Measurements from ENCODE around the gene NFKBIZ. TPM values are rescaled to one million over a fixed set of nuclear protein-coding genes. Genes with fewer than 3 reads are reported as not detected.

Gene NFKBIZ
- total RNA-seq, 1 donor from 2014 or later = 8.9 TPM

DNA sequence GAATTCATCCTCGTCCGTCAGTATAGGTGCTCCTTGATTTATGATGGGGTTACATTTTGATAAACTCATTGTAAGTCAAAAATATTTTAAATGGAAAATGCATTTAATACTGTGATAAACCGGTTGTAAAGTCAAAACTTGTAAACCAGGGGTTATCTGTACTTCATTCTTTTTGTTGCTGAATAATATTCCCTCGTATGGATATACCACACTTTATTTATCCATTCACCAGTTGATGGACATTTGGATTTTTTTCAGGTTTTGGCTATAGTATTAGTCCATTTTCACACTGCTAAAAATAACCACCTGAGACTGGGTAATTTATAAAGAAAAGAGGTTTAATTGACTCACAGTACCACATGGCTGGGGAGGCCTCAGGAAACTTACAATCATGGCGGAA, 47.7 kb downstream of the NFKBIZ start:
- no peak overlapping the region for H3K27ac Mint-ChIP-seq (ENCODE audit: unreplicated experiment)
- TF ChIP-seq, protein P1, sequence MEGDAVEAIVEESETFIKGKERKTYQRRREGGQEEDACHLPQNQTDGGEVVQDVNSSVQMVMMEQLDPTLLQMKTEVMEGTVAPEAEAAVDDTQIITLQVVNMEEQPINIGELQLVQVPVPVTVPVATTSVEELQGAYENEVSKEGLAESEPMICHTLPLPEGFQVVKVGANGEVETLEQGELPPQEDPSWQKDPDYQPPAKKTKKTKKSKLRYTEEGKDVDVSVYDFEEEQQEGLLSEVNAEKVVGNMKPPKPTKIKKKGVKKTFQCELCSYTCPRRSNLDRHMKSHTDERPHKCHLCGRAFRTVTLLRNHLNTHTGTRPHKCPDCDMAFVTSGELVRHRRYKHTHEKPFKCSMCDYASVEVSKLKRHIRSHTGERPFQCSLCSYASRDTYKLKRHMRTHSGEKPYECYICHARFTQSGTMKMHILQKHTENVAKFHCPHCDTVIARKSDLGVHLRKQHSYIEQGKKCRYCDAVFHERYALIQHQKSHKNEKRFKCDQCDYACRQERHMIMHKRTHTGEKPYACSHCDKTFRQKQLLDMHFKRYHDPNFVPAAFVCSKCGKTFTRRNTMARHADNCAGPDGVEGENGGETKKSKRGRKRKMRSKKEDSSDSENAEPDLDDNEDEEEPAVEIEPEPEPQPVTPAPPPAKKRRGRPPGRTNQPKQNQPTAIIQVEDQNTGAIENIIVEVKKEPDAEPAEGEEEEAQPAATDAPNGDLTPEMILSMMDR (IDR thresholded peaks at IDR 0.05; ENCODE audit: partially characterized antibody, unreplicated experiment) = no peak
- DNase-seq = no peak
- H3K4me1 Mint-ChIP-seq (ENCODE audit: low read depth, unreplicated experiment) = no peaks in the 10 kb centered on the region
- H3K27me3 Mint-ChIP-seq (ENCODE audit: unreplicated experiment) = no peaks in the 10 kb centered on the region
- H3K9me3 Mint-ChIP-seq (ENCODE audit: unreplicated experiment) = no peaks in the 10 kb centered on the region
- no peak overlapping the region for H3K4me3 Mint-ChIP-seq (ENCODE audit: unreplicated experiment)
- no peaks in the 10 kb centered on the region for H3K36me3 Mint-ChIP-seq (ENCODE audit: unreplicated experiment)

DNA sequence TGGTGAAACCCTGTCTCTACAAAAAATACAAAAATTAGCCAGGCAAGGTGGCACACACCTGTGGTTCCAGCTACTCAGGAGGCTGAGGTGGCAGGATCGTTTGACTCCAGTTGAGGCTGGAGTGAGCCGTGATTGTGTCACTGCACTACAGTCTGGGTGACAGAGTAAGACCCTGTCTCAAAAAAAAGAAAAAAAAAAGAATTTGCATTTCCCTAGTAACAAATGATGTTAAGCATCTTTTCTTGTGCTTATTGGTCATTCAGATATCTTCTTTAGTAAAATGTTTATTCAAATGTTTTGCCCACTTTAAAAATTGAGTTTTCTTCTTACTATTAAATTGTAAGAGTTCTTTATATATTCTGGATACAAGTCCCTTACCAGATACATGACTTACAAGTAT, 48.7 kb downstream of the NFKBIZ start:
- TF ChIP-seq, protein P1 (IDR thresholded peaks at IDR 0.05; ENCODE audit: partially characterized antibody, unreplicated experiment) = no peak
- Mint-ChIP-seq H3K4me1 (ENCODE audit: low read depth, unreplicated experiment) (no peaks in the 10 kb centered on the region), H3K4me3 (ENCODE audit: unreplicated experiment) (no peak overlapping the region), H3K27me3 (ENCODE audit: unreplicated experiment) (no peaks in the 10 kb centered on the region), H3K27ac (ENCODE audit: unreplicated experiment) (no peak overlapping the region), H3K9me3 (ENCODE audit: unreplicated experiment) (no peaks in the 10 kb centered on the region), H3K36me3 (ENCODE audit: unreplicated experiment) (no peaks in the 10 kb centered on the region)
- no peak for DNase-seq

DNA sequence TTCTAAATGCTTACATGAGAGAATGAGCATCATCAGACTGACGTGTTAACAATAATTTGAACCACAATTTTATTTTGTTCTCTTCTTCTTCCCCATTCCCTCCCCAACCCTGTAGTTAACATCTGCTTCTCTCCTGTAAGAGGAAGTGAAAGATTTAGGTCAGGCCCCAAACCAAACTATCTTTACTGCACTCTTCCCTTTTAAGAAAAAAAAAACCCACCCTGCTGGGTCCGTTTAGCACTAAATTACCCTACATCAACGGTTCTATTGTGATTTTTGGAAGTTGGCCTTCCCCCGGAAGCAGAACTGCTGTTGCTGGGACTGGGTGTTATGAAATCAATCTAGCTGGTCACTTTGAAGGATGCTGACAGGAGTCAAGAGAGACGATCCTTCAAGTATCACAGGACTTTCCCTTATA, 49.4 kb downstream of the NFKBIZ start:
- Mint-ChIP-seq H3K27me3 (ENCODE audit: unreplicated experiment) (no peaks in the 10 kb centered on the region), H3K36me3 (ENCODE audit: unreplicated experiment) (no peaks in the 10 kb centered on the region), H3K4me1 (ENCODE audit: low read depth, unreplicated experiment) (no peaks in the 10 kb centered on the region), H3K27ac (ENCODE audit: unreplicated experiment) (no peak overlapping the region), H3K4me3 (ENCODE audit: unreplicated experiment) (no peak overlapping the region), H3K9me3 (ENCODE audit: unreplicated experiment) (no peaks in the 10 kb centered on the region)
- TF ChIP-seq, protein P1 (IDR thresholded peaks at IDR 0.05; ENCODE audit: partially characterized antibody, unreplicated experiment) = no peak
- no peak for DNase-seq

DNA sequence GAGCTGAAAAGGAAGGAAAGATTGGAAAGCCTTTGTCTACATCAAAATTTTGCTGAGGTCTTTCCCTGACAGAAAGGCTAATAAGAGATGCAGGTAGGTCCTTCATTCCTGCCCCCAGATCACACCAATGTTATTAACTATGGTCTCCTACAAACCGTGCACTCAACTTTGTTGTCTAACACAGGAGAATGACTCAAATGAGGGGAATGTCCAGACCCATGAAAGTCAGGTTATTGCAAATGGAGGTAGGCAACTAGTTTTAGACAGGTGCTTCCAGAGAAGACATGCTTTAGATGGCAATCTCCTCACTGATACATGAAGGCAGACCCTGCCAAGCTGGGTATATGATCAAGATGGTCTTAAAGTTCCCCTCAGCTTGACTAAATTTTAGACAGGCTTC, 51.0 kb downstream of the NFKBIZ start:
- TF ChIP-seq, protein P1 (IDR thresholded peaks at IDR 0.05; ENCODE audit: partially characterized antibody, unreplicated experiment) = no peak
- Mint-ChIP-seq H3K27ac (ENCODE audit: unreplicated experiment) (no peak overlapping the region), H3K27me3 (ENCODE audit: unreplicated experiment) (no peaks in the 10 kb centered on the region), H3K4me3 (ENCODE audit: unreplicated experiment) (no peak overlapping the region), H3K9me3 (ENCODE audit: unreplicated experiment) (no peaks in the 10 kb centered on the region), H3K36me3 (ENCODE audit: unreplicated experiment) (no peaks in the 10 kb centered on the region), H3K4me1 (ENCODE audit: low read depth, unreplicated experiment) (no peaks in the 10 kb centered on the region)
- DNase-seq = no peak

DNA sequence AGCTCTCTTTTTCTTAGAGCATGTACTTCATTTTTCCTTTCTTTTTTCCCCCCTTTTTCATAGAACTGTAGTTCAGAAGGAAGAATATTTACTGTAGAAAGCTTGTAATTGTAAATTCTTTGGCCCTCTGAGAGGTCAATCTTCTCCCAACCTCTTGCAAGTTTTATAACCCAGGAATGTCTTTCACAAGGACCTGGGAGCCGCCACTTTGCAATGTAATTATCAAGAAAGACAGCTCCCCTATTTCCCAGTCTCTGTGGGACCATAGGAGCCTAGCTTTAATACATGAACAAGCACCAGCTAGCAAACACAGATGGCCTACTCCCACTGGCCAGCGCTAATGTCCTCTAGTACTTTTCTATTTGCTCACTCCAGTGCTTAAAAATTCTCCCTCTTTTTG, 51.4 kb downstream of the NFKBIZ start:
- Mint-ChIP-seq H3K27ac (ENCODE audit: unreplicated experiment) (no peak overlapping the region), H3K36me3 (ENCODE audit: unreplicated experiment) (no peaks in the 10 kb centered on the region), H3K4me3 (ENCODE audit: unreplicated experiment) (no peak overlapping the region)

More for the DNA sequence above, 51.4 kb downstream of the NFKBIZ start:
- TF ChIP-seq, protein P1 (IDR thresholded peaks at IDR 0.05; ENCODE audit: partially characterized antibody, unreplicated experiment) = no peak
- no peaks in the 10 kb centered on the region for H3K27me3 Mint-ChIP-seq (ENCODE audit: unreplicated experiment)
- H3K4me1 Mint-ChIP-seq (ENCODE audit: low read depth, unreplicated experiment) = no peaks in the 10 kb centered on the region
- DNase-seq = no peak
- no peaks in the 10 kb centered on the region for H3K9me3 Mint-ChIP-seq (ENCODE audit: unreplicated experiment)

Data from glutamatergic neuron (in vitro differentiated cells).